Measurements from ENCODE around the gene TBC1D10A. TPM values are rescaled to one million over a fixed set of nuclear protein-coding genes. Genes with fewer than 3 reads are reported as not detected.

Gene TBC1D10A
- total RNA-seq, 1 experiment from 2014 or later, result 18.6 TPM

GRCh38 chr22:30249049-30250038 is 77.4 kb downstream of the TBC1D10A start:
- no peaks in the 10 kb centered on the region for H4K20me1 ChIP-seq (ENCODE audit: insufficient read depth)
- H3K4me1 ChIP-seq (ENCODE audit: control insufficient read depth in 1 of 2, insufficient read depth in 2 of 2, low read length in 2 of 2), result peaks cover 74 to 100% of the 10 kb centered on the region in 2 experiments
- no peak for ATAC-seq
- peak overlapping the region; percentile 96 for H3K4me2 ChIP-seq (ENCODE audit: low read length)
- peaks cover 0 to 19% of the 10 kb centered on the region in 2 experiments; a peak in 1 of 4 replicates for H3K36me3 ChIP-seq (ENCODE audit: control insufficient read depth in 1 of 2, insufficient read depth in 2 of 2, low read length in 2 of 2)
- H3K27ac ChIP-seq (ENCODE audit: low read depth, low read length), result peak overlapping the region; percentile 85
- H3K9me2 ChIP-seq (ENCODE audit: insufficient read depth), result no peaks in the 10 kb centered on the region
- TF ChIP-seq ZFX (IDR thresholded peaks at IDR 0.05) (no peak), CBX3 (IDR thresholded peaks at IDR 0.05; ENCODE audit: low read depth) (no peak), ATF3 (IDR thresholded peaks at IDR 0.05) (no peak), POLR2AphosphoS5 (IDR thresholded peaks at IDR 0.05; ENCODE audit: low read depth, low read length) (no peak; the same call in none of the 2 replicates), FOSL1 (IDR thresholded peaks at IDR 0.05; ENCODE audit: low read depth) (no peak), CTCF (IDR thresholded peaks at IDR 0.05 in 2 of 3, conservative IDR thresholded peaks at IDR 0.05 in 1 of 3; ENCODE audit: borderline replicate concordance in 1 of 3, insufficient read depth in 1 of 3, low read depth in 2 of 3, low read length in 2 of 3) (no peak), YY1 (IDR thresholded peaks at IDR 0.05; ENCODE audit: extremely low read depth, insufficient replicate concordance, low read depth, low read length) (no peak), ELF1 (IDR thresholded peaks at IDR 0.05; ENCODE audit: borderline replicate concordance, low read depth) (no peak), MAX (IDR thresholded peaks at IDR 0.05) (no peak), TCF7L2 (IDR thresholded peaks at IDR 0.05; ENCODE audit: borderline replicate concordance, extremely low read depth, insufficient read depth, insufficient read length) (no peak), CEBPB (IDR thresholded peaks at IDR 0.05; ENCODE audit: low read depth) (no peak), POLR2A (IDR thresholded peaks at IDR 0.05; ENCODE audit: borderline replicate concordance, extremely low read depth, insufficient read depth, insufficient read length) (no peak), REST (IDR thresholded peaks at IDR 0.05; ENCODE audit: low read depth) (no peak), EZH2 (IDR thresholded peaks at IDR 0.05) (no peak), JUND (IDR thresholded peaks at IDR 0.05) (no peak), ZNF274 (IDR thresholded peaks at IDR 0.05; ENCODE audit: low read depth, low read length) (no peak)
- POLR2A ChIA-PET, result interaction anchor here (0.9 to 2.6 kb wide), 5 partner anchors 11 to 128 kb away, joined by 3 to 13 read pairs (median 7); no protein-coding TSS in a partner anchor
- H2AFZ ChIP-seq (ENCODE audit: low read depth, low read length, poor library complexity, severe bottlenecking), result no peak overlapping the region
- H3K9me3 ChIP-seq (ENCODE audit: control insufficient read depth in 1 of 2, insufficient read depth in 1 of 2, low read depth in 1 of 2, low read length in 2 of 2), result no peaks in the 10 kb centered on the region
- H3K9ac ChIP-seq (ENCODE audit: low read length), result peak overlapping the region; percentile 84
- RAD21 ChIA-PET (ENCODE audit: low non-redundant PET in 1 of 2, low total read pairs in 2 of 2, uncharacterized antibody in 2 of 2, unreplicated experiment in 2 of 2), result interaction anchor here in 1 of 2 experiments (1.6 kb wide), 1 partner anchor 141 kb away, joined by 3 read pairs; no protein-coding TSS in a partner anchor
- H3K27me3 ChIP-seq (ENCODE audit: insufficient read depth, low read length), result no peaks in the 10 kb centered on the region
- peaks cover 92% of the 10 kb centered on the region for H3K79me2 ChIP-seq (ENCODE audit: insufficient read depth, low read length)
- DNase-seq (ENCODE audit: low read depth, low spot score), result no peak
- intact Hi-C loops (cut with micrococcal nuclease), result loop anchor here (5.0 kb wide), 1 partner anchor 52 kb away; no protein-coding TSS in a partner anchor
- CTCF ChIA-PET, result no interaction called here
- H3K4me3 ChIP-seq (replicated peaks in 1 of 2; ENCODE audit: low read depth in 1 of 2, low read length in 2 of 2), result no peak overlapping the region
- BruUV-seq (replicated peaks), result no TSS peak

All from HCT116 (cell line).